ENCODE results near the gene FJX1. TPM values are rescaled to one million over a fixed set of nuclear protein-coding genes. Genes with fewer than 3 reads are reported as not detected.

The FJX1 gene
- total and polyA plus RNA-seq, 2 experiments from 2014 or later: 12.4 to 34.8 TPM

- Histone ChIP-seq H3K36me3 (replicated peaks; ENCODE audit: insufficient read depth, low read depth) (no peaks in the 10 kb centered on the region), H3K4me2 (no peak overlapping the region), H3K27me3 (peaks cover 3% of the 10 kb centered on the region), H3K4me3 (no peak overlapping the region), H3K9me2 (replicated peaks; ENCODE audit: insufficient read depth) (no peaks in the 10 kb centered on the region), H3K27ac (no peak overlapping the region), H3K79me2 (no peaks in the 10 kb centered on the region), H3K4me1 (ENCODE audit: insufficient read depth) (peaks cover 5% of the 10 kb centered on the region), H3K9me3 (ENCODE audit: low read depth) (no peaks in the 10 kb centered on the region), H4K20me1 (ENCODE audit: insufficient read depth, poor library complexity, severe bottlenecking) (no peaks in the 10 kb centered on the region), H2AFZ (no peak overlapping the region)
- 33% methylated on average over 8 of the region's 8 CpGs for WGBS (ENCODE audit: low lambda C conversion rate, missing lambda C conversion rate)
- DNase-seq (ENCODE audit: low spot score): peak; percentile 81
- peak; percentile 86 for TF ChIP-seq CTCF (IDR thresholded peaks at IDR 0.05; ENCODE audit: poor library complexity)
- no peak for TF ChIP-seq EZH2phosphoT487 (IDR thresholded peaks at IDR 0.05; ENCODE audit: low read depth, severe bottlenecking, unreplicated experiment)
- TF ChIP-seq EZH2 (IDR thresholded peaks at IDR 0.05; ENCODE audit: borderline replicate concordance): no peak
Observed at GRCh38 chr11:35615921-35616900, 2.0 kb upstream of the FJX1 start.

GRCh38 chr11:35617316-35617686, 959 bp upstream of the FJX1 start:
- Histone ChIP-seq H3K9me3 (ENCODE audit: low read depth) (no peaks in the 10 kb centered on the region), H3K4me2 (peak overlapping the region; percentile 98), H2AFZ (peak overlapping the region; percentile 75), H3K27ac (peak overlapping the region; percentile 91), H3K79me2 (no peaks in the 10 kb centered on the region), H3K36me3 (replicated peaks; ENCODE audit: insufficient read depth, low read depth) (no peaks in the 10 kb centered on the region), H3K4me3 (no peak overlapping the region), H3K9me2 (replicated peaks; ENCODE audit: insufficient read depth) (no peaks in the 10 kb centered on the region), H4K20me1 (ENCODE audit: insufficient read depth, poor library complexity, severe bottlenecking) (no peaks in the 10 kb centered on the region), H3K4me1 (ENCODE audit: insufficient read depth) (peaks cover 12% of the 10 kb centered on the region), H3K27me3 (no peaks in the 10 kb centered on the region)
- no peak for TF ChIP-seq CTCF (IDR thresholded peaks at IDR 0.05; ENCODE audit: poor library complexity)
- 55% methylated on average over 7 of the region's 7 CpGs for WGBS (ENCODE audit: low lambda C conversion rate, missing lambda C conversion rate)
- no peak for DNase-seq (ENCODE audit: low spot score)

GRCh38 chr11:35618497-35619115, 346 bp downstream of the FJX1 start:
- Histone ChIP-seq H3K4me3 (peak overlapping the region; percentile 78), H3K27me3 (no peaks in the 10 kb centered on the region), H3K27ac (peak overlapping the region; percentile 91), H3K4me2 (peak overlapping the region; percentile 98), H2AFZ (peak overlapping the region; percentile 38), H3K9me3 (ENCODE audit: low read depth) (no peaks in the 10 kb centered on the region), H4K20me1 (ENCODE audit: insufficient read depth, poor library complexity, severe bottlenecking) (no peaks in the 10 kb centered on the region), H3K36me3 (replicated peaks; ENCODE audit: insufficient read depth, low read depth) (no peaks in the 10 kb centered on the region), H3K79me2 (no peaks in the 10 kb centered on the region), H3K9me2 (replicated peaks; ENCODE audit: insufficient read depth) (no peaks in the 10 kb centered on the region), H3K4me1 (ENCODE audit: insufficient read depth) (peaks cover 19% of the 10 kb centered on the region)
- DNase-seq (ENCODE audit: low spot score): peak; percentile 76
- WGBS (ENCODE audit: low lambda C conversion rate, missing lambda C conversion rate): under 1% methylated on average over 46 of the region's 91 CpGs
- TF ChIP-seq EZH2 (IDR thresholded peaks at IDR 0.05; ENCODE audit: borderline replicate concordance): no peak
- TF ChIP-seq EZH2phosphoT487 (IDR thresholded peaks at IDR 0.05; ENCODE audit: low read depth, severe bottlenecking, unreplicated experiment): no peak
